IPS DF 6.9 (cell line): ENCODE results near the gene ST7L.
A peak's percentile ranks its signal among the peaks of the same experiment; 100 is the strongest.
"Not testable (repeated sequence)": the region's sequence is repeated elsewhere in the genome, so short reads cannot be mapped to it uniquely, and the experiment has no call there.

Source experiments
- DNase-seq: peaks from one replicate; pipeline ENCODE4 v3.0.0-alpha.2; 2013; ENCODE audit warnings: low read depth, low spot score
- H3K27ac ChIP-seq: one replicate; pipeline ENCODE4 v1.5.1; 2013; ENCODE audit warnings: low read length, control low read depth
- H3K27me3 ChIP-seq: 2 replicates; pipeline ENCODE4 v1.6.1; 2013; ENCODE audit warnings: mild to moderate bottlenecking, low read length; ENCODE audit not compliant: control insufficient read depth, insufficient read depth
- H3K36me3 ChIP-seq: 2 replicates; pipeline ENCODE4 v1.6.1; 2013; ENCODE audit warnings: low read length; ENCODE audit not compliant: control insufficient read depth, insufficient read depth
- H3K4me1 ChIP-seq: 2 replicates; pipeline ENCODE4 v1.6.1; 2013; ENCODE audit warnings: low read length; ENCODE audit not compliant: control insufficient read depth, insufficient read depth
- H3K4me3 ChIP-seq: 2 replicates; pipeline ENCODE4 v1.5.1; 2013; ENCODE audit warnings: mild to moderate bottlenecking, low read length
- H3K9me3 ChIP-seq: 2 replicates; pipeline ENCODE4 v1.6.1; 2013; ENCODE audit warnings: low read length, inconsistent platforms; ENCODE audit not compliant: control insufficient read depth, insufficient read depth
- WGBS: extraction: QIAGEN DNeasy Blood & Tissue Kit; methylation state at CpG from one replicate; pipeline ENCODE4 v1.1.7; 2013; ENCODE audit warnings: mixed read lengths, missing lambda C conversion rate; ENCODE audit not compliant: insufficient read length, insufficient coverage; 5-methylcytosine and 5-hydroxymethylcytosine counted together

Gene ST7L

DNA sequence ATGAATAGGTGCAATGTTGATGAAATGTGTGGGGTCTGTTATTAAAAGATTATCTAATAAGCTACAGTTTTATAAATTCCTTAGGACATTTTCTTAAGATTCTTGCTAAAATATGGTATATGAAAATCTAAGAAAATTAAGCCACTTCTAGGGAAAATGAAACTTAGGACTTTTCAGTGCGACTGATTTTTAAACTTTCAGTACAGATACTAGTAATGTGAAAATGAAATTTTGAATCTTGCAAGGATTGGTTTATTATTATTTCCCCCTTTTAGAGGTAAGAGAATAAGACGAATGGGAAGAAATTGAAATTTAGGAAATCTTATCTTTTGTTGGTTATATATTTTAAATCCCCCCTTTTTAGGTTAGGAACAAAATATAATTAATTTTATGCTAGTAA lies 17.1 kb upstream of the ST7L start:
- Histone ChIP-seq H3K4me3 (no peak overlapping the region), H3K9me3 (no peaks in the 10 kb centered on the region), H3K4me1 (no peaks in the 10 kb centered on the region), H3K36me3 (no peaks in the 10 kb centered on the region), H3K27ac (no peak overlapping the region), H3K27me3 (no peaks in the 10 kb centered on the region)
- DNase-seq = no peak
- WGBS = no CpG with 5 or more reads among the region's 2 CpGs

DNA sequence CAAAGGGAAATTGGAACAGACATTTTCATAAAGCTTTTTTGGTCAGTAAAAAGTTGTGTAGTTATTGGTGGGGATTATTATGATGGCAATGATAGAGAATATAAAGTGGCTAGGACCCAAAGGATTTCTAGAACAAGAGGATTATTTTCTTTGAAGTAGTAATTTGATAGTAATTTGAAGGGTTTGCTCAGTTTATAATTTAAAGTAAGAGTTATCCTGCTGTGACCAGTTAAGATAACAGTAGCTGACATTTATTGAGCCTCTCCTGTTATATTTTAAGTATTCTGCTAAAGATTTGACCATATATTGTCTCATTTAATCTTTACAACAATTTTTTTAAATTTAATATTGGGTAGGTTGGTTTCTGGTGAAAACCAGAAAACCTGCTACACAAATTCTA lies 15.4 kb upstream of the ST7L start:
- Histone ChIP-seq H3K4me1 (no peaks in the 10 kb centered on the region), H3K36me3 (no peaks in the 10 kb centered on the region), H3K4me3 (no peak overlapping the region), H3K27ac (no peak overlapping the region), H3K27me3 (no peaks in the 10 kb centered on the region), H3K9me3 (no peaks in the 10 kb centered on the region)
- no peak for DNase-seq

GRCh38 chr1:112633628-112634027 lies 14.7 kb upstream of the ST7L start:
- no peak overlapping the region for H3K27ac ChIP-seq
- H3K9me3 ChIP-seq = no peaks in the 10 kb centered on the region
- no peaks in the 10 kb centered on the region for H3K36me3 ChIP-seq
- no peak overlapping the region for H3K4me3 ChIP-seq
- DNase-seq = no peak
- WGBS = no CpG with 5 or more reads among the region's 2 CpGs
- no peaks in the 10 kb centered on the region for H3K4me1 ChIP-seq
- no peaks in the 10 kb centered on the region for H3K27me3 ChIP-seq

DNA sequence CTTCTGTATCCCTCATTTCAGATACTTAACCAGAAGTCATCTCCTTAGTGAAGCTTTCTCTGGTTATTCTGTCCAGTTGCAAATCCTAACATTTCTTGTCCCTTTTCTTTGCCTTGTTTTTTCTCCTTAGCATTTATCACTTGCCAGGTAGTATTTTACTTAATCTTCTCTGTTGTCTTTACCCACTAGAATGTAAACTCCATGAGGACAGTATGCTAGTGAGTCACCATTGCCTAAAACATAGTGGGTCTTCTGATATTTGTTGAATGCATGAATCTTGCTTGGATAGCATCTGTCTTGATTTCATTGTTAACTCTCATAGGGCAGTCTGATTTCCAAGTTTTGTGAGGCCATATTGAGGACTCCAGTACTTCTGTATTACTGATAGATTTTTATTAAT lies 10.3 kb upstream of the ST7L start:
- Histone ChIP-seq H3K4me1 (no peaks in the 10 kb centered on the region), H3K36me3 (no peaks in the 10 kb centered on the region), H3K9me3 (no peaks in the 10 kb centered on the region)

DNA sequence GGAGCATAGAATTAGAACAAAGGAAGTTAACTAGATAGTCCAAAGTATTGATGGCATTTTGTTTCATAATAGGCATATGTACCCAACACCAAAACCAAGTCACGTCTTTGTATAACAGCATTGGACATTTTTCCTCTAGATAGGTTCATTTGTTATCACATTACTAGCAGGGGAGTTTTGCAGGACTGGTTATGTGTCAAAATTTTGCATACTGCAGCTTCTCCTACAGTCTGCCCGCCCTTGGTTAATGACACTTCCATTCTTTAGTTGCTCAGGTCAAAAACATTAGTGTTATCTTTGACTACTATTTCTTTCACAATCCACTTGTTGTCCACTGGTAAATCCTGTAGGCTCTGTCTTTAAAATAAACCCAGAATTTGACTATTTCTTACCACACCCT lies 9.6 kb upstream of the ST7L start:
- H3K27me3 ChIP-seq = no peaks in the 10 kb centered on the region
- no peaks in the 10 kb centered on the region for H3K36me3 ChIP-seq
- H3K27ac ChIP-seq = no peak overlapping the region
- H3K9me3 ChIP-seq = no peaks in the 10 kb centered on the region
- H3K4me3 ChIP-seq = no peak overlapping the region
- DNase-seq = no peak
- WGBS = no CpG with 5 or more reads among the region's 2 CpGs
- no peaks in the 10 kb centered on the region for H3K4me1 ChIP-seq

More for the DNA sequence above, 10.3 kb upstream of the ST7L start:
- Histone ChIP-seq H3K4me3 (no peak overlapping the region), H3K27me3 (no peaks in the 10 kb centered on the region), H3K27ac (no peak overlapping the region)
- DNase-seq = no peak

DNA sequence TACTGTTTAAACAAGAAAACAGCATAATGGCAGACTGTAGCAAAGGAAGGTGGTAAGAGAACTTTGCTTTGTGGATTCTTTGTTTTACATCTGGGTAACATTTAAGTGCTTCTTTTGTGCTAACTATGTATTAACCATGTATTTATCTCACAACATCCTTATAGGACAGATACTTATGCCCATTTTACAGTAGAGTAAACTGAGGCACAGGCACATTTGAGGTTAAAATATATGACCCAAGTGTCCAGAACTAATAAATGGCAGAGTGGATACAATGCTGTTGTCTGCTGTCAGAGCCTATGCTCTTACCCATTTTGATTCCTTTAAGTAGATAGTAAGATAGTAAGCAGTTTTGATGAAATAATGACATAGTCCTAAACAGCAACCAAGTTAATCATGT lies 7.9 kb upstream of the ST7L start:
- Histone ChIP-seq H3K27ac (no peak overlapping the region), H3K27me3 (no peaks in the 10 kb centered on the region), H3K4me1 (no peaks in the 10 kb centered on the region), H3K36me3 (no peaks in the 10 kb centered on the region), H3K9me3 (no peaks in the 10 kb centered on the region), H3K4me3 (no peak overlapping the region)
- DNase-seq = no peak

DNA sequence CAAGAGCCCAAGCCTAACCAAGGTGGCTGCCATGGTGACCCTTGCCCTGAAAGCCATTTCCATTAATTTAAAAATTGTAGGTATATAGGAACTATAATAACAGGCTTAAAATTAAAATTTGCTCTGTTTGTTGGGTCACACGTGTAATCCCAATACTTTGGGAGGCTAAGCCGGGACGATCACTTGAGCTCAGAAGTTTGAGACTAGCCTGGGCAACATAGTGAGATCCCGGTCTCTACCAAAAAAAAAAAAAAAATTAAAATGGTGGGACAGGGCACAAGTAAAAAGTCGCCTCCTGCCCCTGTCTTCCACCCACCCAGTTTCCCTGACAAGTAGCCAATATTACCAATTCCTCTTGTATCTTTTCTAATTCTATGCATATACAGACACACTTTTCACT lies 7.3 kb upstream of the ST7L start:
- no peaks in the 10 kb centered on the region for H3K4me1 ChIP-seq
- no peaks in the 10 kb centered on the region for H3K9me3 ChIP-seq
- no peaks in the 10 kb centered on the region for H3K27me3 ChIP-seq
- H3K27ac ChIP-seq = no peak overlapping the region
- no peak for DNase-seq
- H3K4me3 ChIP-seq = no peak overlapping the region
- WGBS = no CpG with 5 or more reads among the region's 5 CpGs
- no peaks in the 10 kb centered on the region for H3K36me3 ChIP-seq

- H3K36me3 ChIP-seq = no peaks in the 10 kb centered on the region
- H3K4me1 ChIP-seq = no peaks in the 10 kb centered on the region
- DNase-seq = no peak
Measured at GRCh38 chr1:112625696-112626095, 6.8 kb upstream of the ST7L start.

DNA sequence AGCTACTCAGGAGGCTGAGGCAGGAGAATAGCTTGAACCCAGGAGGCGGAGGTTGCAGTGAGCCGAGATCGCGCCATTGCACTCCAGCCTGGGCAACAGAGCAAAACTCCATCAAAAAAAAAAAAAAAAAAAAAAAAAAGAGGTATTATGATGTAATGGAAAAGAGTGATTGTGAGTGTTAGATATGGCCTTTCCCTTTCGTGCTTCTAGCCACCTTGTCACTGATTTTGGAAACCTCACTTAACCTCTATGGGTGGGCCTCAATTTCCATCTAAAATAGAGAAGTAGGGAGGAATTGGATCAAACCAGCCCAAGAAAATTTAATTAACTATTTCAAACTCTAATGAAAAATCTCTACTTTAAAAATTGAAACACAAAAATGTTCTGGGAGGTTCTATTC lies 5.6 kb upstream of the ST7L start:
- H3K4me3 ChIP-seq, H3K27me3 ChIP-seq, H3K27ac ChIP-seq, H3K9me3 ChIP-seq, DNase-seq, H3K36me3 ChIP-seq, H3K4me1 ChIP-seq: not testable (repeated sequence)
- no CpG with 5 or more reads among the region's 5 CpGs for WGBS

More at GRCh38 chr1:112625696-112626095, 6.8 kb upstream of the ST7L start:
- WGBS = no CpG with 5 or more reads among the region's 2 CpGs
- Histone ChIP-seq H3K9me3 (no peaks in the 10 kb centered on the region), H3K27ac (no peak overlapping the region), H3K27me3 (no peaks in the 10 kb centered on the region), H3K4me3 (no peak overlapping the region)

- Histone ChIP-seq H3K27me3 (no peaks in the 10 kb centered on the region), H3K36me3 (no peaks in the 10 kb centered on the region; the same call in 1 of the 2 replicates), H3K9me3 (no peaks in the 10 kb centered on the region), H3K4me1 (no peaks in the 10 kb centered on the region; the same call in 1 of the 2 replicates), H3K27ac (no peak overlapping the region), H3K4me3 (peak overlapping the region; percentile 100; the same call in 1 of the 2 replicates)
- DNase-seq = no peak
- WGBS = no CpG with 5 or more reads among the region's 6 CpGs
Measured at GRCh38 chr1:112620377-112620695, 1.4 kb upstream of the ST7L start.

GRCh38 chr1:112619518-112620376 lies 806 bp upstream of the ST7L start, which contains the start of gene CAPZA1:
CAPZA1 (plus strand) TSS chr1:112619832; CDS start chr1:112619845, 13 bp downstream.
- H3K9me3 ChIP-seq = no peaks in the 10 kb centered on the region
- peak within 1 kb of the TSS; percentile 12 for H3K27ac ChIP-seq
- H3K4me3 ChIP-seq = peak within 1 kb of the TSS; percentile 100
- DNase-seq = peak; percentile 63
- H3K4me1 ChIP-seq = no peaks in the 10 kb centered on the region; the same call in 1 of the 2 replicates
- no peaks in the 10 kb centered on the region for H3K27me3 ChIP-seq
- no CpG with 5 or more reads among the region's 50 CpGs for WGBS
- H3K36me3 ChIP-seq = no peaks in the 10 kb centered on the region; the same call in 1 of the 2 replicates
